ENCODE results near the gene FADS3. TPM values are rescaled to one million over a fixed set of nuclear protein-coding genes. Genes with fewer than 3 reads are reported as not detected.

Gene FADS3
- total and polyA plus RNA-seq, 2 of the 13 experiments (the other 11 are each of a cell fraction or from before 2014, with no cell fraction given): 13.4 to 23.2 TPM

- TF ChIP-seq, protein P1, sequence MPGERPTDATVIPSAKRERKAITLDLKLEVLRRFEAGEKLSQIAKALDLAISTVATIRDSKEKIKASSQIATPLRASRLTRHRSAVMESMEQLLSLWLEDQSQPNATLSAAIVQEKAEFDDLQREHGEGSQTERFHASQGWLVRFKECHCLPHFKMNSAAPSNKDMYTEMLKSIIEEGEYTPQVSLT (CRISPR knock-in tag; IDR thresholded peaks at IDR 0.05; ENCODE audit: borderline replicate concordance, low read depth): no peak
- TF ChIP-seq REXO4 (CRISPR knock-in tag; IDR thresholded peaks at IDR 0.05; ENCODE audit: borderline replicate concordance) (no peak), PAWR (CRISPR knock-in tag; IDR thresholded peaks at IDR 0.05; ENCODE audit: borderline replicate concordance) (no peak), YEATS4 (CRISPR knock-in tag; IDR thresholded peaks at IDR 0.05; ENCODE audit: borderline replicate concordance) (no peak), MLX (CRISPR knock-in tag; IDR thresholded peaks at IDR 0.05) (no peak), CBX2 (IDR thresholded peaks at IDR 0.05; ENCODE audit: low read depth, low read length) (no peak), CBX2 (CRISPR knock-in tag; IDR thresholded peaks at IDR 0.05; ENCODE audit: low read depth) (no peak), MBD4 (IDR thresholded peaks at IDR 0.05; ENCODE audit: borderline replicate concordance, low read length) (no peak), ZNF446 (CRISPR knock-in tag; IDR thresholded peaks at IDR 0.05) (no peak), KAT7 (CRISPR knock-in tag; IDR thresholded peaks at IDR 0.05; ENCODE audit: borderline replicate concordance) (no peak), RNF219 (CRISPR knock-in tag; IDR thresholded peaks at IDR 0.05) (no peak), YY1 (IDR thresholded peaks at IDR 0.05; ENCODE audit: insufficient read depth, insufficient replicate concordance, low read depth, low read length) (peak; percentile 63)
- TF ChIP-seq, protein P2, sequence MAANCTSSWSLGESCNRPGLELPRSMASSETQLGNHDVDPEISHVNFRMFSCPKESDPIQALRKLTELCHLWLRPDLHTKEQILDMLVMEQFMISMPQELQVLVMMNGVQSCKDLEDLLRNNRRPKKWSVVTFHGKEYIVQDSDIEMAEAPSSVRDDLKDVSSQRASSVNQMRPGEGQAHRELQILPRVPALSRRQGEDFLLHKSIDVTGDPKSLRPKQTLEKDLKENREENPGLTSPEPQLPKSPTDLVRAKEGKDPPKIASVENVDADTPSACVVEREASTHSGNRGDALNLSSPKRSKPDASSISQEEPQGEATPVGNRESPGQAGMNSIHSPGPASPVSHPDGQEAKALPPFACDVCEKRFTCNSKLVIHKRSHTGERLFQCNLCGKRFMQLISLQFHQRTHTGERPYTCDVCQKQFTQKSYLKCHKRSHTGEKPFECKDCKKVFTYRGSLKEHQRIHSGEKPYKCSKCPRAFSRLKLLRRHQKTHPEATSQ (CRISPR knock-in tag; IDR thresholded peaks at IDR 0.05; ENCODE audit: borderline replicate concordance): no peak
- TF ChIP-seq, protein P3, sequence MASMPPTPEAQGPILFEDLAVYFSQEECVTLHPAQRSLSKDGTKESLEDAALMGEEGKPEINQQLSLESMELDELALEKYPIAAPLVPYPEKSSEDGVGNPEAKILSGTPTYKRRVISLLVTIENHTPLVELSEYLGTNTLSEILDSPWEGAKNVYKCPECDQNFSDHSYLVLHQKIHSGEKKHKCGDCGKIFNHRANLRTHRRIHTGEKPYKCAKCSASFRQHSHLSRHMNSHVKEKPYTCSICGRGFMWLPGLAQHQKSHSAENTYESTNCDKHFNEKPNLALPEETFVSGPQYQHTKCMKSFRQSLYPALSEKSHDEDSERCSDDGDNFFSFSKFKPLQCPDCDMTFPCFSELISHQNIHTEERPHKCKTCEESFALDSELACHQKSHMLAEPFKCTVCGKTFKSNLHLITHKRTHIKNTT (CRISPR knock-in tag; IDR thresholded peaks at IDR 0.05): no peak
- TF ChIP-seq, protein P4, sequence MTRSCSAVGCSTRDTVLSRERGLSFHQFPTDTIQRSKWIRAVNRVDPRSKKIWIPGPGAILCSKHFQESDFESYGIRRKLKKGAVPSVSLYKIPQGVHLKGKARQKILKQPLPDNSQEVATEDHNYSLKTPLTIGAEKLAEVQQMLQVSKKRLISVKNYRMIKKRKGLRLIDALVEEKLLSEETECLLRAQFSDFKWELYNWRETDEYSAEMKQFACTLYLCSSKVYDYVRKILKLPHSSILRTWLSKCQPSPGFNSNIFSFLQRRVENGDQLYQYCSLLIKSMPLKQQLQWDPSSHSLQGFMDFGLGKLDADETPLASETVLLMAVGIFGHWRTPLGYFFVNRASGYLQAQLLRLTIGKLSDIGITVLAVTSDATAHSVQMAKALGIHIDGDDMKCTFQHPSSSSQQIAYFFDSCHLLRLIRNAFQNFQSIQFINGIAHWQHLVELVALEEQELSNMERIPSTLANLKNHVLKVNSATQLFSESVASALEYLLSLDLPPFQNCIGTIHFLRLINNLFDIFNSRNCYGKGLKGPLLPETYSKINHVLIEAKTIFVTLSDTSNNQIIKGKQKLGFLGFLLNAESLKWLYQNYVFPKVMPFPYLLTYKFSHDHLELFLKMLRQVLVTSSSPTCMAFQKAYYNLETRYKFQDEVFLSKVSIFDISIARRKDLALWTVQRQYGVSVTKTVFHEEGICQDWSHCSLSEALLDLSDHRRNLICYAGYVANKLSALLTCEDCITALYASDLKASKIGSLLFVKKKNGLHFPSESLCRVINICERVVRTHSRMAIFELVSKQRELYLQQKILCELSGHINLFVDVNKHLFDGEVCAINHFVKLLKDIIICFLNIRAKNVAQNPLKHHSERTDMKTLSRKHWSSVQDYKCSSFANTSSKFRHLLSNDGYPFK (CRISPR knock-in tag; IDR thresholded peaks at IDR 0.05; ENCODE audit: borderline replicate concordance): peak; percentile 34; the same call in 1 of the 2 replicates
These were observed 7.9 kb upstream of the FADS3 start (continued) for GRCh38 chr11:61899146-61899841.
